HTR-8/SVneo (cell line): ENCODE measurements around the gene TNIK.
A peak's percentile ranks its signal among the peaks of the same experiment; 100 is the strongest.

Experiments
- DNase-seq: peaks from one replicate; pipeline ENCODE4 v3.0.0; 2011; ENCODE audit warnings: low spot score, mixed read lengths; ENCODE audit not compliant: insufficient read length
- FAIRE-seq: peaks from 2 replicates; lab custom pipeline; 2011; peaks lifted over from hg19 to GRCh38; lab: Jason Lieb, UNC

The TNIK gene

DNA sequence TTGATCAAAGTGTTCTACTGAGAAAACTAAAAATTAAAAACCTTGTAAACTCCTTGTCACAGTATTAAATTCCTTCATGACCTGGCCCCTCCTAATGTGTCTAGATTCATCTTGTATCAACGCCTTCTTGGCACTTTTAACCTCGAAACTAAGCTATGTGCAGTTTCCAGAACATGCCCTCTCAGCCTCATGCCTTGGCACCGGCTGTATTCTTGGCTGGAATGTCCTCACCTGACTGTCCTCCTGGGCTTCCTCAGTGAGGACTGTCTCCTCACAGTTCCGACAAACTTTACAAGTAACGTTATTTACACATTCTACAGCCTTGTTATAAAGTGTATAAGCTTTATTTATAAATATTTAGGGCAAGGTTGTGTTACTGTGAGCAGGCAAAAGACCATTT is 237.2 kb downstream of the TNIK start:
- FAIRE-seq (no peak), DNase-seq (no peak)

DNA sequence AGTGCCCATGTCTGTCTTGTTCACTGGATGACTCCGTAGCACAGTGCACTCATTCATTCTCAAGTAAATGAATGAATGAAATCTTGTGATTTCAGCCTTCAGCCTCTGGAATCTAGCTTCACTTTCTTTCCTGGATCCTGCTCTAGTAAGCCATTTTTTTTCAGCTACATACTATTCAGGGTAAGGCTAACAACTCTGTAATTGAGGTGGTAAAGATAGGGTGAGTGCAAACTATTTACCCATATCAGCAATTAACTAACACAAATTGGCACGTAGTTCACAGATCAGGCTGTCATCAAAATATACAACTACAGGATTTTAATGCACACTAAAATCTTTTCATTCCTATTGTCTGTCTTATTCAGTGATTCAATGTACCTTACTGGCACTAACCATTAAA is 238.6 kb downstream of the TNIK start:
- DNase-seq (no peak), FAIRE-seq (no peak)

DNA sequence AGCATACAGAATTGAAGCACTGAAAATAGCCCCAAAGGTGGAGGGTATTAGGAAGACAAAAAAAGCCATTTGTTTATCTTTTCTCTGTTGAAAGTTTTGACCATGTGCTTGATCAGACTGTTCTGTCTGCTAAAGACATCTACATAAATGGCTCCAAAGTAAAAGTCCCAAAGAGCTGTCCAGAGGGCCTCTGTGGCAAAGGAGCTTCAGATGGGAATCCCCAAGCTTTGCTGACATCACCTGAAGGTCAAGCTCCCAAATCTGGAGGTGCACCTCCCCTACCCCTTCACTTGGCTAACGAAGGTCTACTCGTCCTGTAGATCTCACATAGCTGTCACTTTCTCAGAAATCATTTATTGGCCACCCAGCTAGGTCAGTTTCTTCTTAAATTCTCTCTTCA is 239.1 kb downstream of the TNIK start:
- no peak for FAIRE-seq
- DNase-seq, result no peak

DNA sequence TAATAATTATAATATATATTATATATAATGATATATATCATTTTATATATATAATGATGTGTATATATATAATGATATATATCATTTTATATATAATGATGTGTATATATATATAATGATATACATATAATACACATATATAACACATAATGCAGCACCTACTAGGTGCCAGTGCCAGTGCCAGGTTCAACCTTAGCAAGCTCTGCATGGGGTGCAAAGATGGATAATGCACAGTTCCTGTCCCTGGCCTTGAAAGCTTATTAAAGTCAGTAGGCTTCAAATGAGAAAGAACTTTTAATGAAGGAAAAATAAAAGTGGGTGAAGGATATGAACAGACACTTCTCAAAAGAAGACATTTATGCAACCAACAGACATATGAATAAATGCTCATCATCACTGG is 240.9 kb downstream of the TNIK start:
- no peak for DNase-seq
- no peak for FAIRE-seq

DNA sequence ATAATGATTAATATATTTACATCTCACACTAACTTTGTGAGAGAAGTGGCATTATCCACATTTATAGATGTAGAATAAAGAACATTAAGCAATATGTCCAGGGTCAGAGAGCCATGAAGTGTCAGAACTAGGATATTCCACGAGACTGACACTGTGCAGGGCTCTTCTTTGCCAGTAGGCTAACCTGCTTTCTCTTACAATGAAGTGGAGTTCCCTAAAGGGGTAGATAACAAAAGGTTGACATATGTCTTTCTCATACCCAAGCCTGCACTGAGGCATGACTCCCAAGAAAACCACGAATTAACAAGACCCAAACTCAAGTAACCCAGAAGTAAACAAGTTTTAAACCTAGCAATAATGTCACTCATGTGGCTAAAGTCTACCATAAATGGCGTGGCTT is 242.1 kb downstream of the TNIK start:
- DNase-seq (no peak), FAIRE-seq (no peak)

DNA sequence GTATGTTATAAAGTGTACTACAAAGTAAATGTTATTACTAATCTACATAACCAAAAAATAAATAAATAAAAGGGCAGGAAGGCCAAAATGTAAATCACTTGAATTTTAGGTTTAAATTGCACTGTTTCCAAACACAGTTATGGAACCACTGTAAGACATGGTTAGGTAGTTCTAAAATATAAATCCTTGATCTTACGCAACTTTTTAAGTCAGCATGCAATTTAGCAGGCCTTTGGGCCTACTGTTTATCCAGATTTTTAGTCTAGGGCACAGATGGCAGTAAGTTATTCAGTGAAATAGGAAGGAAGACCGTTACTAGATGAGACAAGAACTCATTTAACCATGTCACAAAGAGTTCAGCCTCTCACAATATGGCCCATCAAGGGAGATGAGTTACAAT is 246.3 kb downstream of the TNIK start:
- DNase-seq (no peak), FAIRE-seq (no peak)

DNA sequence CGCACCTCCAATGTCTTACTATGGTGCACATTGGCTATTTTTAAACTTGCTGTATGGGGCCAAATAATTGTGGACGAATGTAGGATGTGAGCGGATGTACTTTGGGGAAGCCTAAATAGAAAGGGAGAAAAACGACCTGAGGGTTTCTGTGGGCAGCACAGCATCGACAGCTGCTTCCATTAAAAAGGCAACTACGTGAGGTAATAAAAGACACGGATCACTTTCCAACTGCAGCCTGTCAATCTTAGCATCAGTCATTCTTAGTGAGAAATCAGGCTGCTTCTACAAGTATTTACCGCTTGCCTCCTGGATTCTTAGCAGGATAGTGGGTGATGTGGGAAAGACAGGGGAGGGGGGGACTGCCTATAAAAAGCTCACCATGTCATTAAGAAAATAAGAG is 247.0 kb downstream of the TNIK start:
- FAIRE-seq, result no peak
- no peak for DNase-seq

DNA sequence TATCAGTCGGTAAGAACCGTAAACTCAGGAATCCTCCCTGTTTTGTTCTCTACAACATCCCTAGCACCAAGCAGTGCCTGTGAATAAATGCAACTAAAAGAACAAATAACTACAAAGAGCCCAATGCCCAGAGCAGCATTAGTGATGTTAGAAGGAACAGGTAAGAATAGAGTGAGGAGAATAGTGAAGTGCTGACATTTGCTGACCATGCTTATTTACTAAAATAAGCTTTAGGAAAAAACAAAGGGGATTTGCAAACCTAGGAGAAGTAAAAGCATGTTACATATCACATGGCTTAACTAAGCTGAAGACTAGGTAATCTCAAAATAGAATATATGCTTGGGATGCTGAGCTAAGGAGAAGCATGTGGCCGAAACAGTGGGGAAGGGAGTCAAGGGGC is 247.6 kb downstream of the TNIK start:
- DNase-seq (no peak), FAIRE-seq (no peak)

DNA sequence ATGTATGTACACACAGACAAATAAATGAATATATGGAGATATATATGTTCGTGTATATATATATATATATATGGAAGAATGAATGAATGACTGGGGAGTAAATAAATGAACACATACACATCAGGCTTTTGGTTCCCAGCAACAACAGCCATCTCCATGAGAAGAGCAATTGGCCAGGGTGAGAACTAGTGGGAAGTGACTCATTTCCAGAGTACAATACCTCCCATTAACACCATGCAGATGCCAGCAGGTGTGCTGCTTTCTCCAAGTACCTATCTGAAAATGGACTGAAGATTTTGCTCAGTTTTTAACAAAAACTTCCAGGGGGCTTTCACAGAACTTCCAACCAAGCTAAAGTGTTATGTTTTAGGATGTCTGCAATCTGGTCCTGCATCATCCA is 253.9 kb downstream of the TNIK start:
- DNase-seq (no peak), FAIRE-seq (no peak)

DNA sequence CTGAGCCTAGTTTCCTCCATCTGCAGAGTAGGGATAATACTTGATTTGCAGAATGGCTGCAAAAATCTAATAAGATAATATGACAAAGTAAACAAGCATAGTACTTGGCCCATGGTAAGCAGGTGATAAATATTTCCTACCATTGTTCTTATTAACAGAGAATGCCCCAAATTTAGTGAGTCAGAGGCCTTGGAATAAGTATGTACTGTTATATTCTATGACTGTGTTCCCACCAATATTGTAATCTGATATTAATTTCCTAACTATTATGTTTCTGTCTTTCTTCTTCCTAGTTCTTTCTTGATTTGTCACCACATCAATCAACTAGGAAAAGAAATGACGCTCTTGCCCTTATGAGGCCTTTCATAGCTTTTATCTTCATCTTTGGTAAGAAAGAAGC is 255.3 kb downstream of the TNIK start:
- DNase-seq, result no peak
- no peak for FAIRE-seq

DNA sequence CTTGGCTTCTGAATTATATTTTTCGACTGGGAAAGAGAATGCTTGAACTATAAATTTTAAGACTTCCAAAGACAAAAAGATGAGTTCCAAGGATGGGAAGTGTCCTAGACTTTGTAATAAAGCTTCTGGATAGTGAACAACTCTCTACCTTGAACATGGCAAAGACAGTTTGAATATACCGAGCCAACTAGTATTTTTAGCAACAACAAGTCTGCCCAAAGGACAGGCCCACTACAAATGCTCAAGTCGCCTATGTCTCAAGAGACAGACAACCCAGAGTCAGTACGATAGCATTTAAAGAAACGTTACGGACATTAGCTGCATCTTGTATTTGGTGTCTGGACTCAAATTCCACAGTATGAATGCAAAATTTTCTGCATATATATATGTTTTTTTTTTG is 258.4 kb downstream of the TNIK start:
- no peak for DNase-seq
- FAIRE-seq, result no peak

DNA sequence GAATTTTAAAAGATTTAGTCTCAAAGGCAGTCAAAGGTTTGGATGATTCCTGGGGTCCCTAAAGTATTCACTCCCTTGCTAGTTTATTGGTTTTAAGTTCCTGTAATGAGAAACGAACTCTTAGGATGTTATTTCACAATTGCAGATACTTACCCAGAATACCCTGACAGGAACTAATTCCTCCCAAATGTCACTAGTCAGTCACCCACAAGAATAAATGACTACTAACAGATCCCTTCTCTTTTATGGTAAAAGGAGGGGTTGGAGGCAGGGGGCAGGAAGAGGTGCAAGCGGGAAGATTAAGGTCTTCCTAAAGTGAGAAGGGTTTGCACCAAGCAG is 259.5 kb downstream of the TNIK start:
- DNase-seq, result no peak

DNA sequence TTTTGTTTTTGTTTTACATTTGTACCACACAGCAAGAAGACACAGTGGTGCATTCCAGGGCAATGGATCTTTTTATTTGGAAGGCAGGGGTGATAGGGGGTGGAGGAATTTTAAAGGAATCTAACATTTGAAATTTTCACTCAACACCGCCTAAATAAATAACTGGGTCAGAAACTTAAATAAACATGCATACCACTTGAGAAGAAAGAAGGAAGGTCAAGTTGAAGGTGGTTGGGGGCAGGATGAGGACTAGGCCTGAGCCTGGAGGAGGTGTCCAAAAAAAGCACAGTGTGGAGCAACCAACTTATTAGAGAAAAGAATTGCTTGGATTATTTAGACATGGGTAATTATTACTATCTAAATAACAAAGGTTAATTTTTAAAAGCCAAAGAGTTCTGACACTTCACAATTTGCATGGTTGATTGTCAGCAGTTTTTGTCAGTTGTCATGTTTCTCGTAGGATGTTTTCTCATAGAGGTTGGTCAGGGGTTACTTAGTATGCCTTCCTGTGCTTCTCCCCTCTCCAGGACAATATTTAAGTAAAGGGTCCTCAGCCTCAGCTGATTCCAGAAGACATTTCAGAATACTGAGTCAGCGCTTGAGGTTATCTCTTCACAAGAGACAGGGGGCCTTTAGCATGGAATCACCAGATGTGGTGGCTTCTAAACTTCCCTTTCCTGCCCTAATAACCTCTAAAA is 260.0 kb downstream of the TNIK start:
- FAIRE-seq (no peak), DNase-seq (no peak)

More for the DNA sequence above, 259.5 kb downstream of the TNIK start:
- no peak for FAIRE-seq

DNA sequence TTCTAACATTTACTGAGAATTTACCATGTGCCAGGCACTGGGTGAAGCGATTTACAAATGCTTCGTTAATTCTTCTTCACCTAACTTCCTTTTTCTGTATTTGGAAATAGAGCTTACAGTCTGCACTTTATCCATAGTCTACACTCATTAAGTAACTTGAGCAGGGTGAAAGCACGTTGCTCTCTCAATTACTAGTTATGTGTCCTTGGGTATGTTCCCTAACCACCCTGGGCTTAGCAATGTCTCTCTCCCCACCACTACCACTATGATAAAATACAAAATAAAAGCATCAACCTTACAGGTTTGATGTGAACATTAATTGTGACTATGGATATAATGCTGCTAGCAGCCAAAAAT is 260.8 kb downstream of the TNIK start:
- DNase-seq (no peak), FAIRE-seq (no peak)

DNA sequence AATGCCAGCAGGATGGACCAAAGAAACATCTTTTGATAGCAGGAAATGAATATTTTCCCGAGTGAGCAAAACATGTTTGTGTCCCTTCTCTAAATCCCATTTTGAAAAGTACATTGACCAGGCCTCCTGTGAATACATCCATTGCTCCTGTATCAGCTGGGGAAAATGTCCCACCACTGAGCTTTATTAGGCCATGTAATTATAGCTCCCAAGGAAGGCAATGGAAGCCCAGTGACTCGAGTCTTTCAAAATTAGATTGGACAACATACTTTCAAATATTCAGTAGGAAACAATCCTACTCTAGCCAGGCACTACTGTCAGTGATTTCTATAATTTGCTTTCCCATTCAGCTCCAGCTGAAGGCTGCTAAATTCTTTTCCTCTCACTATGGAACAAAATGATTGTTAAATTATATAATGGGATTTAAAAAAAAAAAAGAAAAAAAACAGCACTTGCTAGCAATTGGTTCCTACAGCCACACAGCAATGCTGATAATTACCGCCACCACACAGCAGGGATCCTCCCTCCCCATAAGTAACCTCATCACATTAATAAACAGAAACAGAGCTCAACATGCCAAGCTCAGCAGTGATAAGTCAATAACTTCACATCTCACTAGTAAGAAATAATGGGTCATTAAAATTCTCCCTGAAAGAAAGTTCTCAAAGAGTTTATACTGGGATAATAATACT is 261.3 kb downstream of the TNIK start:
- FAIRE-seq, result no peak
- DNase-seq, result no peak

DNA sequence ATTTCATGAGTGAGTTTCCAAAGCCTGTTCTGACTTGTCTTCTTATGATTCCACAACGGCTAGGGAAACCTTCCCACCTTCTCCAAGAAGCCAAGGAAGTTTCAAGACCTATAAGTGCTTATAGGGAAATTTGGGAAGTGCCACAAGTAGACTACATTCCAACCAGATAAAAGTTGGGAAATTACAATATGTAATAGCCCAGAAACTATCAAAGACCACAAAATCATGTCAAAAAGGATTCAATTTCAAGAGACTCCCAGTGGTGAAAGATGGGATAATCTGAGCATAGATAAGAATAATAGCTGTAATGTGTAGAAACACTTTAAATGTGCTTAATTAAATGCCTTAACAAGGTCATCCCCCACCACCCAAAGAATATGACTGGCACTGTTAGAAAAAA is 264.5 kb downstream of the TNIK start:
- DNase-seq (no peak), FAIRE-seq (no peak)

DNA sequence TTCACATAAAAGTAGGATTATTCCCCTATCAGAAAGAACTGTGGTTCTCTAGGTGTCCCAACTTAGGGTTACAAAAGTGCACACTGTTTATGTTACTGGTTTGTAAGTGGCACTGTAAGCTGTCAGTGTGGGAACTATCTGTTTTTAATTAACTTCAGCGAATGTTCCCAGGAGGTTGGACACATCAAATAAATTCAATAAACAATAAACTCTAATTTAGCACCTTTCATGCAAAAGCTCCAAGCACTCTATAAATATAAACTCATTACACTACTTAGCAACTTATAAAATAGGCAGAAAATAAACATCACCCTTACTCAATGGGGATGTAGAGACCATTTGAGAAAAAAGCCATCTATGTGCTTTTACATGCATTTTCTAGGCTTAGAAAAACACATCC is 265.2 kb downstream of the TNIK start:
- DNase-seq, result no peak
- FAIRE-seq, result no peak

DNA sequence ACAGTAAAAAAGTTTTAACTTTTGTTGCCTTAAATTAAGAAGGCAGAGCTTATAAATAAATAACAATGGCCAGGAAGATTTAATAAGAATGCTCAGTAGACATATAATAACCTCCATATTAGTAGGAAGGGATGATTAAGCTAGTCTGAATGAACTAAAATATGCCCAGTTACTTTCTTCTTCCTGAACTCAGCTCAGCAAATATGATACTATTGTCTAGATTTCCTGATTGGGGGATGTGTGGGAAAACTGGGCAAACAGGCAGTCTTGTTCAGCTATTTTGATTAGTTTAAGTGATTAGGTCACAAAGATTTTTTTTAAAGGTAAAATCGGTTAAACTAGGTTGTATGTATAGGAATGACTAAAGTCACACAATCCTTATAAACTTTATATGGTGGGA is 266.5 kb downstream of the TNIK start:
- FAIRE-seq, result no peak
- no peak for DNase-seq

DNA sequence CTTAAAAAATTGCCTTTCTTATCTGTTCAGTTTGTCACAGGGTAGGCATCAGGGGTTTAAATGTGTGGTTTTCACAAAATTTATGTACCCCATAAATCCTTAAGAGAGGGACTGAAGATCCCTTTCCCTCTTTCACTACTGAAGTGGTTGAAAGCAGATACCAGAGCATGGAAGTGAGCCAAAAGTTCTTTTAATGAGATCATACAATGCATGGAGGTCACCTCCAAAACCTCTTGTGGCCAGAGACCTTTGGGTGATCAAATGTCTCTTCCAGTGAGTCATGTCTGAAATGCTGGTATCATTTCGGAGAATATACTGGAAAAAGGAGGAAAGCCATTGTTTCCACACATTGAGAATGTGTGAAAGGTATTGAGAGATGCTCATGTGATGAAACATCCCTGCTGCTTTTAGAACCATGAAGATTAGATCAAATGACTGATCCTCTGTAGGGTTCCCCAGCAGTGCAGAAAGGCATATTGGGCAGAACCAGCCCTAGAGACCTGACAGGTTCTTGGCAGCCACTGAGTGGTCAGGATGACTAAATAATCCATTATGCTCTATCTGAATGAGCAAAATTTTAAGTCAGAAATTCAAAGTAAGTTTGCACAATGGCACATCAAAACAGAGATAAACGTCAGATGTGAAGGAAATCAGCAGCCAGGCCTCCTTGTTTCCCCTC is 267.9 kb downstream of the TNIK start:
- DNase-seq, result peak; percentile 61
- peak; percentile 86 for FAIRE-seq

DNA sequence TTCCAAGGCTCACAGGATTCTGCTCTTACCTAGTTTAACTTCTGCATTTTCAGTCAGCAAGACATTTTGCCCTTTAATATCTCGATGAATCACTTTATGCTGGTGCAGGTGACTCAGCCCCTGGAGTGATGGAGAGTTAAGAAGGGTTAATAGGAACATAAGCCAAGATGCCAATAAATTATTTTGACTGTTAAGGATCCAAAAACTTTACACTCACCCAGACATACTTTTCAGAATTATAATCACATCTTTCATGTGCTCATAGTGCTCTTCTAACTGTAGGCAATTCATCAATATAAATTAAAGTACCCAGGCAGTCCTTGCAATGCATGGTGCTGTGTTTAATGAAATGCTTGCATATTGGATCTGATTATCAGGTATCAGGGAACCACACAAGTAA is 269.5 kb downstream of the TNIK start:
- peak; percentile 15 for DNase-seq
- no peak for FAIRE-seq

DNA sequence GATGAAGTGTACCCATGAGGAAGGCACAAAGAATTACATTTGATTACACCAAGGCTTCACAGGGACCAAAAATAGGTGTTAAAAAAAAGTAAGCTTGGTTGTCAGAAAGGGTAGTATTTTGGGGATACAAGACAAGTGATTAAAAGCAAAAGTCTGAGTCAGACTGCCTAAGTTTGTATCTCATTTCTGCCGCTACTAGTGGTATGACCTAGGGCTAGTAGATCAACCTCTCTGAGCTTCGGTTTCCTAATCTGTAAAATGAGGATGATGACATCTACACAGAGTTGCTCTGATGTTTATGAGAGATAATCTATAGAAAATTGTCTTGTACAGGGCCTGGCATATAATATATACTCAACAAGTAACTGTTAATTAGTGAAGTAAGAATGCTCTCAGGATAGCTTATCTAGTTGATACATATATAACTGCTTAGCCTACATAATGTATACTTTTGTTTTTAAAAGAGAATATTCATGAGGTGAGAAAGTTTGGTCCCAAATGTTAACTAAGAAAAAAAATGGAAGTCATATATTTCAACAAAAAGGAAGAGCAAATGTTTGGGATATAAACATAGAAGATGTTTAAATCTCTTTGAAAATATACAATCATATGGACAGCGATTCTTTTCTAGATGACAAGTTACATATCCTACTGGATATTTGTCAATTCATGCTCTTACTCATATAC is 270.7 kb downstream of the TNIK start:
- FAIRE-seq, result no peak

More for the DNA sequence above, 270.7 kb downstream of the TNIK start:
- no peak for DNase-seq
